OCI-LY1 (cell line): ENCODE results near the gene BBS1.

Experiments used
- H2AFZ ChIP-seq: fragments of 200-600 bp; sonication (generic), shearing (Covaris generic); 2 replicates; pipeline ENCODE4 v1.6.0; 2014; ENCODE audit warnings: antibody characterized with exemption, mild to moderate bottlenecking, low read length
- H3F3A ChIP-seq: fragments of 200-600 bp; sonication (generic), shearing (Covaris generic); 2 replicates; pipeline ENCODE4 v1.6.0; 2014; ENCODE audit warnings: mild to moderate bottlenecking, antibody characterized with exemption, low read length, moderate library complexity; ENCODE audit not compliant: insufficient read depth
- H3K27ac ChIP-seq: fragments of 200-600 bp; sonication (generic); 2 replicates; pipeline ENCODE4 v1.5.1; 2014; ENCODE audit warnings: low read length, mixed run types, mild to moderate bottlenecking, low read depth; ENCODE audit not compliant: poor library complexity, severe bottlenecking
- H3K27me3 ChIP-seq: fragments of 200-600 bp; sonication (generic); 2 replicates; pipeline ENCODE4 v1.6.0; 2014; ENCODE audit warnings: antibody characterized with exemption, mild to moderate bottlenecking, low read length, moderate library complexity; ENCODE audit not compliant: insufficient read depth
- H3K36me3 ChIP-seq: fragments of 200-600 bp; sonication (generic); 2 replicates; pipeline ENCODE4 v1.6.1; 2014; ENCODE audit warnings: mild to moderate bottlenecking, antibody characterized with exemption, low read length, moderate library complexity, mixed read lengths; ENCODE audit not compliant: insufficient read depth
- H3K4me1 ChIP-seq: fragments of 200-600 bp; sonication (generic); 2 replicates; pipeline ENCODE4 v1.5.1; 2014; ENCODE audit warnings: mild to moderate bottlenecking, low read length, moderate library complexity; ENCODE audit not compliant: insufficient read depth, severe bottlenecking
- H3K4me2 ChIP-seq: fragments of 200-600 bp; sonication (generic), shearing (Covaris generic); 2 replicates; pipeline ENCODE4 v1.6.1; 2014; ENCODE audit warnings: low read length
- H3K4me3 ChIP-seq: fragments of 200-600 bp; sonication (generic); 2 replicates; pipeline ENCODE4 v1.5.1; 2014; ENCODE audit warnings: low read length, low read depth, mild to moderate bottlenecking, mixed read lengths; ENCODE audit not compliant: poor library complexity, severe bottlenecking
- H3K79me2 ChIP-seq: fragments of 200-600 bp; shearing (Covaris generic); 2 replicates; pipeline ENCODE4 v1.6.1; 2016; ENCODE audit warnings: mixed run types, low read length, mixed read lengths; ENCODE audit not compliant: insufficient read depth
- H3K9ac ChIP-seq: fragments of 200-600 bp; sonication (generic), shearing (Covaris generic); 2 replicates; pipeline ENCODE4 v1.6.1; 2014; ENCODE audit warnings: mild to moderate bottlenecking, low read length, mixed read lengths
- H3K9me2 ChIP-seq: fragments of 200-600 bp; sonication (generic), shearing (Covaris generic); 2 replicates; pipeline ENCODE4 v1.6.1; 2014; ENCODE audit warnings: low read depth, mild to moderate bottlenecking, low read length, mixed read lengths
- H3K9me3 ChIP-seq: fragments of 200-600 bp; shearing (Covaris generic); 2 replicates; pipeline ENCODE4 v1.6.1; 2014; ENCODE audit warnings: low read length, mixed read lengths
- H4K20me1 ChIP-seq: fragments of 200-600 bp; sonication (generic), shearing (Covaris generic); 2 replicates; pipeline ENCODE4 v1.6.0; 2016; ENCODE audit warnings: mild to moderate bottlenecking, low read length; ENCODE audit not compliant: insufficient read depth
- EZH2 ChIP-seq: fragments of 200-600 bp; sonication (generic), shearing (Covaris generic); IDR thresholded peaks from 2 replicates; pipeline ENCODE4 v1.8.0; 2017; ENCODE audit warnings: borderline replicate concordance, mixed run types, mild to moderate bottlenecking, antibody characterized with exemption, low read length, moderate library complexity, mixed read lengths
- TF ChIP-seq, protein P1 (sequence below): fragments of 200-600 bp; sonication (generic), shearing (Covaris generic); IDR thresholded peaks from 2 replicates; pipeline ENCODE4 v1.5.1; 2017; ENCODE audit warnings: mild to moderate bottlenecking, antibody characterized with exemption, low read length, moderate library complexity, mixed read lengths

The BBS1 gene

DNA sequence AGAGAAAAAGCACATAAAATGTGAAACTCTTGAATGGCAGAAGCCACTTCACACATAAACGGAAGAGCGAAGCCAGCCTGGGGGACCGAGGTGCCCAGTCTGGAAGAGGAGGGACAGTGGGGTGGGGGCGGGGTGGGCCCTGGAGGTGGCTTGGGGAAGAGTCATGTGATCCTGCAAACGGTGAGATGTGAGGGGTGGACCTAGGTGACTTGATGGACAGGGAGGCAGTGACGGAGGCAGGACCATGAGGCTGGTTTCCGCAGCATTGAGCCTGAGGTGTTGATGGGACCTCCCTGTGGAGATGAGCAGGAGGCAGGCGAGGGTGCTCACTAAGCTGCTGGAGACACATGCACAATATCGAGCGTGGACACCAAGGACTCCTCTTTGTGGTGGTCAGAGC lies 18.6 kb downstream of the BBS1 start:
- Histone ChIP-seq H4K20me1 (no peaks in the 10 kb centered on the region), H3K9me2 (no peaks in the 10 kb centered on the region), H3K9ac (no peak overlapping the region), H3K79me2 (no peaks in the 10 kb centered on the region), H3K27ac (no peak overlapping the region), H3K4me3 (no peak overlapping the region), H3K36me3 (no peaks in the 10 kb centered on the region), H3K27me3 (no peaks in the 10 kb centered on the region), H3K4me2 (no peak overlapping the region), H3K4me1 (no peaks in the 10 kb centered on the region), H3F3A (no peaks in the 10 kb centered on the region), H3K9me3 (no peaks in the 10 kb centered on the region), H2AFZ (no peak overlapping the region)
- no peak for TF ChIP-seq EZH2
- TF ChIP-seq, protein P1, sequence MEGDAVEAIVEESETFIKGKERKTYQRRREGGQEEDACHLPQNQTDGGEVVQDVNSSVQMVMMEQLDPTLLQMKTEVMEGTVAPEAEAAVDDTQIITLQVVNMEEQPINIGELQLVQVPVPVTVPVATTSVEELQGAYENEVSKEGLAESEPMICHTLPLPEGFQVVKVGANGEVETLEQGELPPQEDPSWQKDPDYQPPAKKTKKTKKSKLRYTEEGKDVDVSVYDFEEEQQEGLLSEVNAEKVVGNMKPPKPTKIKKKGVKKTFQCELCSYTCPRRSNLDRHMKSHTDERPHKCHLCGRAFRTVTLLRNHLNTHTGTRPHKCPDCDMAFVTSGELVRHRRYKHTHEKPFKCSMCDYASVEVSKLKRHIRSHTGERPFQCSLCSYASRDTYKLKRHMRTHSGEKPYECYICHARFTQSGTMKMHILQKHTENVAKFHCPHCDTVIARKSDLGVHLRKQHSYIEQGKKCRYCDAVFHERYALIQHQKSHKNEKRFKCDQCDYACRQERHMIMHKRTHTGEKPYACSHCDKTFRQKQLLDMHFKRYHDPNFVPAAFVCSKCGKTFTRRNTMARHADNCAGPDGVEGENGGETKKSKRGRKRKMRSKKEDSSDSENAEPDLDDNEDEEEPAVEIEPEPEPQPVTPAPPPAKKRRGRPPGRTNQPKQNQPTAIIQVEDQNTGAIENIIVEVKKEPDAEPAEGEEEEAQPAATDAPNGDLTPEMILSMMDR, result no peak

DNA sequence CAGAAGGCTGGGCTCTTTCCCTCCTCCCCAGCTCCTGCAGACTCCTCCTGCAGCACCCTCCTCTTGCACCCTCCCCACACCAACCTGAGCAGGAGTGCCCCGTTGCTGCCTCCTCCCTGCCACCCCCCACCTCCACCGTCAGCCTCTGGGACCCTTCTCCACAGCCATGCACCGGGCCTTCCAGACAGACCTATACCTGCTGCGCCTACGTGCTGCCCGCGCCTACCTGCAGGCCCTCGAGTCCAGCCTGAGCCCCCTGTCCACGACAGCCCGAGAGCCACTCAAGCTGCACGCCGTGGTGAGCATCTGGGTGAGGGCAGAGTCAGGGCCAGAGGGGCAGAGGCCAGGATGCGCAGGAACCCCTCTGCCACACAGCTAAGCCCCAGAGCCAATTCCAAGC lies 19.2 kb downstream of the BBS1 start:
- Histone ChIP-seq H3K9me2 (no peaks in the 10 kb centered on the region), H3K27ac (no peak overlapping the region), H4K20me1 (no peaks in the 10 kb centered on the region), H3K9ac (no peak overlapping the region), H3K4me1 (no peaks in the 10 kb centered on the region), H2AFZ (no peak overlapping the region), H3K36me3 (no peaks in the 10 kb centered on the region), H3K4me3 (no peak overlapping the region), H3K27me3 (no peaks in the 10 kb centered on the region), H3K4me2 (no peak overlapping the region), H3K79me2 (no peaks in the 10 kb centered on the region), H3K9me3 (no peaks in the 10 kb centered on the region), H3F3A (no peaks in the 10 kb centered on the region)
- no peak for TF ChIP-seq EZH2

DNA sequence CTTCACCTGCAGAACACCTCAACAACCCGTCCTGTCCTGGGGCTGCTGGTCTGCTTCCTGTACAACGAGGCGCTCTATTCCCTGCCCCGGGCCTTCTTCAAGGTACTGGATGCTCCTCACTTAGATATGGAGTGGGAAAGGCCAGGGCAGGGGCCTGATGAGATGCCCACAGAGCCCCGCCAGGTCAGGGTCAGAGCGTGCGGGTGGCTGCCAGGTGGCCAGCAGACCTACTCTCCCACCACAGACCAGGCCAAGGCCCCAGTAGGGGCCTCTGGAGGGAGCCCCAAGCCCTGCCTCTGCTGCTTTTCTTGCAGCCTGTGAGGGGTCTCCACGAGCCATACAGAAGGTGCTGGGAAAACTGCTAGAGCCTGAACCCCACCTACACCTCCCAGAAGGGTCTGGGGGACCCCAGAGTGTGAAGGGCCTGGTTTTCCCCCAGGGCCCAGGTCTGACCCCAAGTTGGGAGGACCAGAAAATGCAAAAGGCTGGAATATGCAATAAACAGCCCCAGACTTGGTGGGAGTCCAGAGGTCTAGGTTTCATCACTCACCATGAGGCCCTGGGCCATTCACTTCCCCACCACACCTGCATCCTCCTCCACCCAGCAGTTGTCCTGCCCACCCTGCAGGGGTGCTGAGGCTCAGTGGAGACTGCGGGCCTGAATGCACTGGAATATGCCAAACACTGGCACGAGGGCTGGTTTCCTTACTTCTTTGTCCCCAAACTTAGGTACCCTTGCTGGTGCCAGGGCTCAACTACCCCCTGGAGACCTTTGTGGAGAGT lies 20.7 kb downstream of the BBS1 start:
- Histone ChIP-seq H3K79me2 (no peaks in the 10 kb centered on the region), H3K9me3 (no peaks in the 10 kb centered on the region), H2AFZ (no peak overlapping the region), H3K9ac (no peak overlapping the region), H3F3A (no peaks in the 10 kb centered on the region), H3K4me2 (no peak overlapping the region), H4K20me1 (no peaks in the 10 kb centered on the region), H3K9me2 (no peaks in the 10 kb centered on the region), H3K36me3 (peaks cover 5% of the 10 kb centered on the region; the same call in 1 of the 2 replicates), H3K4me3 (no peak overlapping the region), H3K4me1 (no peaks in the 10 kb centered on the region), H3K27ac (no peak overlapping the region), H3K27me3 (no peaks in the 10 kb centered on the region)
- TF ChIP-seq, protein P1, result no peak
- no peak for TF ChIP-seq EZH2

DNA sequence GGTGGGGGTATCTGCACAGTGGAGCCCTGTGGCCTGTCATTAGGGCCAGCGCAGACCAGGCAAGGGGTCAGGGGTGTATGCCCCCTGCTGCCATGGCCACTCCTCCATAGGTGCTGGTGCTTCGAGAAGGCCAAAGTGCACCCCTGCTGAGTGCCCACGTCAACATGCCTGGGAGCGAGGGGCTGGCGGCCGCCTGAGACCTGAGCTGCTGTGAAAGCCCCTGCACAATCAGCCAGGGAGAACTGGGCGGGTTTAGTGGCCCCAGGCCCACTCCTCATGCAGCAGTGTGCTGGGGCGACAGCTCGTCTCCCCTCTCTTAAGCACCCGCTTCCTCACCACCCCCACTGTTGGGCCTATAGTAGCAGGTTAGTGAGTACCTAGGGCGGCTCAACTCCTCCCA lies 21.4 kb downstream of the BBS1 start:
- no peak overlapping the region for H3K9ac ChIP-seq
- no peaks in the 10 kb centered on the region for H4K20me1 ChIP-seq
- H2AFZ ChIP-seq, result no peak overlapping the region
- no peaks in the 10 kb centered on the region for H3K4me1 ChIP-seq
- no peak overlapping the region for H3K4me3 ChIP-seq
- no peak for TF ChIP-seq EZH2
- TF ChIP-seq, protein P1, result no peak
- H3K27me3 ChIP-seq, result no peaks in the 10 kb centered on the region
- no peaks in the 10 kb centered on the region for H3K79me2 ChIP-seq
- no peak overlapping the region for H3K4me2 ChIP-seq
- no peak overlapping the region for H3K27ac ChIP-seq
- H3K36me3 ChIP-seq, result peaks cover 6% of the 10 kb centered on the region; the same call in 1 of the 2 replicates
- no peaks in the 10 kb centered on the region for H3K9me2 ChIP-seq
- H3K9me3 ChIP-seq, result no peaks in the 10 kb centered on the region
- no peaks in the 10 kb centered on the region for H3F3A ChIP-seq
